Germinal center (tissue), 1 donor: ENCODE measurements around the gene NPEPL1.

Experiments used
- DNase-seq: peaks from one replicate; pipeline ENCODE4 v3.0.0; 2012; ENCODE audit warnings: mixed read lengths, low spot score

Gene NPEPL1

GRCh38 chr20:58685988-58686387 is 6.6 kb upstream of the NPEPL1 start:
- DNase-seq: no peak

DNA sequence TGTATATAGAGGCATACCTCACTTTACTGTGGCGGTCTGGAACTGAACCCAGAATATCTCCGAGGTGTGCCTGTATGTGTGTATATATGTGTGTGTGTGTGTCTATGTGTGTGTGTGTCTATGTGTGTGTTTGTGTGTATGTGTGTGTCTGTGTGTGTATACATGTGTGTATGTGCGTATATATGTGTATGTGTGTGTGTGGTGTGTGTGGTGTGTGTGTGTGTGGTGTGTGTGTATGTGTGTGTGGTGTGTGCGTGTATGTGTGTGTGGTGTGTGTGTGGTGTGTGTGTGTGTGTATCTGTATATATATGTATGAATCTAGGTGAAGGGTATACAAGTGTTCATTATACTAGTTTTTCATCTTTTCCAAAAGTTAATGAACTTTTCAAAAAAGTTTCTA is 4.2 kb upstream of the NPEPL1 start:
- no peak for DNase-seq

GRCh38 chr20:58688840-58689239 is 3.8 kb upstream of the NPEPL1 start:
- no peak for DNase-seq

GRCh38 chr20:58690396-58691135 is 2.0 kb upstream of the NPEPL1 start:
- no peak for DNase-seq

- DNase-seq: no peak
These were observed 624 bp upstream of the NPEPL1 start for GRCh38 chr20:58691773-58692578.

DNA sequence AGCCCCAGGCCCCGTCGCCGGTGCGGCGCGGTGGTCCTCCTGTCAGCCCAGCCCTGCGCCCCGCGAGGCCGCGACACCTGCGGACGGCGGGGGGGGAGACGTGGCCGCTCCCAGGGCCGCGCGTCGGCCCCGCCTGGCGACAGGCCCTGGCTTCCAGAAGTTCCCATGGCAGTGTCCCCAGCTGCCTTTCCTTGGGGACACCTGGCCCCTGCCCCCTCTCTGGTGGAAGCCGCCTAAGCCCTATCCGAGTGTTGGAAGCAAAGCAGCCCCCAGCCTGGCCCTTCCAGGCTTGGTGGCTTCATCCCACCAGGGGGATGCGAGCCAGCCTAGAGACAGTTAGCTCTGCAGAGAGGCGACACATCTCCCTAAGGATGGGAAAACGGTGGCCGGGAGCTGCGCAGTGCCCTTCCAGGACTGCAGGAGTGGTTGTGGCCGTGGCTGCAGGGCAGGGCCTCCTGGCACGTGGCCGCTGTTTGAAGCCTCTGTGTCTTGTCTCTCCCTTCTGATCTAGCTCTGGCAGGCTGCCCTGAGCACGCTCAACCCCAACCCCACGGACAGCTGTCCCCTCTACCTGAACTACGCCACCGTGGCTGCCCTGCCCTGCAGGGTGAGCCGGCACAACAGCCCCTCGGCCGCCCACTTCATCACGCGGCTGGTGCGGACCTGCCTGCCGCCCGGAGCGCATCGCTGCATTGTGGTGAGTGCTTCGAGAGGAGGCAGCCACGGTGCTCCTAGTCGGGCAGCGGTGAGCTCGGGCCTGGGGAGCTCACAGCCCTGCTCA is 816 bp downstream of the NPEPL1 start:
- DNase-seq: no peak

DNA sequence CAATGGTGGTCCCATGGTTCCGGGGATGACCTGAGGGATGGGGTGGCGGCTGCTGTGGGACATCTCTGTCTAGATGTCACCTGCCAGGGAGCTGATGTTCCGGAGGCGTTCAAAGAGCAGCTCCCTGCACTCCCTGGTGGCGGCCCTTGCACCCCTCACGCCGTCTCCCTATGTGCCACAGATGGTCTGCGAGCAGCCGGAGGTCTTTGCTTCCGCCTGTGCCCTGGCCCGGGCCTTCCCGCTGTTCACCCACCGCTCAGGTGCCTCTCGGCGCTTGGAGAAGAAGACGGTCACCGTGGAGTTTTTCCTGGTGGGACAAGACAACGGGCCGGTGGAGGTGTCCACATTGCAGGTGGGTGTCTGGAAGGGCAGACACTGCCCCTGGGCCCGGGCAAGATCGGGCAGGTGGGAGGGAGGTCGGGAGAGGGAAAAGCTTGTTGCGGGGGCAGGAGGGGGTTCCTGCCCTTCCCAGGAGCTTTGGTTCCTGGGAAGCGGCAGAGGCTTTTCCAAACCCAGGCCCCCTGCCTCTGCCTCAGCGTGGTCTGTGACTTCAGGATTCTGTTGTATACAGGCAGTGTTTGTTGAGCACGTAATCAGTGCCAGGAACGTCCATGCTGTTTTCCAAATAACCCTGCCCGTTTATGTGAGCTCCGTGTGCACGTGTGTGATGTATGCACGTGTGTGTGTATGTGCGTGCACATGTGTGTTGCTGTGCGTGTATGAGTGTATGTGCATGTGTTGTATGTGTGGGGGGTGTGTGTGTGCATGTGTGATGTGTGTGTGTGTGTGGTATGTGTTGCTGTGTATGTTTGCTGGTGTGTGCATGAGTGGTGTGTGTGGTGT is 1.9 kb downstream of the NPEPL1 start:
- DNase-seq: no peak

- no peak for DNase-seq
These were observed 2.6 kb downstream of the NPEPL1 start for GRCh38 chr20:58695084-58695722.

- DNase-seq: no peak
These were observed 3.3 kb downstream of the NPEPL1 start for GRCh38 chr20:58695895-58696375.

DNA sequence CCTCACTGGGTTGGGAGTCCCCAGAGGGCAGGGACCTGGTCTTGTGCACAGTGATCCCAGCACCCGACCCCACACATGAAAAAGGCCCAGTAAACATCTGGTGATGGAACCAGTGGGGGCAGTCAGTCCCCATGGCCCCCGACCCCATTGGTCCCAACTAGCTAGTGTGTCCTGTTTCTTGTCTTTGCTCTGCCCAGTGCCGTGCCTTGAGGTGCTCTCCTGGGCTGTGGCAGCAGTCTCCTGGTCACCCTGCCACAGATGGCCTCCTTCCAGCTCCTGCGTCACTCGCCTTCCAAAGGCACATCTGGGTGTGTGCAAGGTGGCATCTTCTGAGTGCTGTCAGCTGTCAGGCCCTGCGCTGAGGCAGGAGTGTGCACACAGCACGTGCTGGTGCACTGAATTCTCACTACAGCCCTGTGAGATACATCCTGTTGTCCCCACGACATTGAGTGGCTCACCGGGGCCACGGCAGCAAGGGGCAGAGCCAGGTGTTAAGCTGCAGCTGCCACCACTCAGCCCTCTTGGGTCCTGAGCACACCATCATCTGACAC is 3.9 kb downstream of the NPEPL1 start:
- DNase-seq: no peak

GRCh38 chr20:58697201-58697866 is 4.7 kb downstream of the NPEPL1 start:
- no peak for DNase-seq

DNA sequence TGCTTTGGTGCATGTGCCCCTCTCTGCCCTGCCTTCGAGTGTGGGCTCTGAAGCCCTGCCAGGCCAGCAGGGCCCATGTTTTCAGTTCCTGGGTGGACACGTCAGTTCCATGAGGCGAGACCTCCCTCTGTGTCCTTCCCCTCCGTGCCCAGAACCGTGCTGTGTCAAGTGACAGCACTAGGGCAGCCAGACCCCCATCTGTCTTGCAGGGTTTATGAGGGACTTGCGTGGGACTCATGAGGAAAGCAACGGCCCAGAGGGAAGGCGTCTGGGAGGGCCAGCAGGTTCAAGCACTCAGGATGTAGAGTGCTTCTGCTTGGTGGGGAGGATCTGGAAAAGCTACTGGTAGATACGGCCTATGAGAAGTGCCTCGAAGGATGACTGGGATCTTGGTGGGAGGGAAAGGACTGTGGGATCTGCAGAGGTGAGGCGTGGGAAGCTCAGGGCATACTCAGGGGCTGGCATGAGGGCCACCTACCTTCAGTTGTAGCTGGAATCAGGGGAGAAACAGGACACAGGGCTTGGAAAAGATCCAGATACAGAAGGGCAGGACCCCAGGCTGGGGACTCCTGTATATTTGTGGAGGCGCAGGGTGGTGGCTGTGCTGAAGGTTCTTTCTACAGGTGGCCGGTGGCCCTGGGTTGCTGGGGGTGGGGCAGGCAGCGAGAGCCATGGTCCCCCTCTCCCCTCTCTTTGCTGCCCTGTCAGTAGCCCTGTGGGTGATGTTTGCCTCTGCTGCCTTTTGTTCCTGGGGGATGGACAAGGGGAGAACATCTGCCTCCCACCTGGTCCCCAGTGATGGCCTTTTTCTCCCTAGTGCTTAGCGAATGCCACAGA is 5.5 kb downstream of the NPEPL1 start:
- DNase-seq: no peak

GRCh38 chr20:58698741-58699622 is 6.4 kb downstream of the NPEPL1 start:
- DNase-seq: no peak

GRCh38 chr20:58699623-58700107 is 7.1 kb downstream of the NPEPL1 start:
- no peak for DNase-seq

- DNase-seq: no peak
These were observed 7.7 kb downstream of the NPEPL1 start for GRCh38 chr20:58700121-58700821.

GRCh38 chr20:58700823-58701222 is 8.2 kb downstream of the NPEPL1 start:
- DNase-seq: no peak

- DNase-seq: no peak
These were observed 9.0 kb downstream of the NPEPL1 start for GRCh38 chr20:58701431-58702160.
